CD14-positive monocyte (primary cell): ENCODE results near the gene PLS3. TPM values are rescaled to one million over a fixed set of nuclear protein-coding genes. Genes with fewer than 3 reads are reported as not detected.

Experiments
- DNase-seq, 3 donors: peaks; one replicate each; pipeline ENCODE4 v3.0.0-alpha.2; 2011 to 2022
- H2AFZ ChIP-seq: 2 replicates; pipeline ENCODE4 v1.6.0; 2012; ENCODE audit warnings: mild to moderate bottlenecking, low read depth, low read length, inconsistent platforms; ENCODE audit not compliant: insufficient read depth, poor library complexity, severe bottlenecking
- H3K27ac ChIP-seq, 2 donors: 1 replicate in 1 of 2; 2 replicates in 1 of 2; pipeline ENCODE4 v1.5.1; 2012 to 2013; ENCODE audit warnings: low read length in 2 of 2, control low read depth in 1 of 2, inconsistent platforms in 1 of 2, low read depth in 1 of 2, mild to moderate bottlenecking in 1 of 2
- H3K27me3 ChIP-seq, 2 donors: one replicate each; pipeline versions ENCODE4 v1.6.0 to v1.6.1; 2011 to 2013; ENCODE audit warnings: low read length in 2 of 2; ENCODE audit not compliant: control insufficient read depth in 2 of 2, insufficient read depth in 2 of 2
- H3K36me3 ChIP-seq, 2 donors: replicated peaks in 1 of 2; 1 replicate in 1 of 2; 2 replicates in 1 of 2; pipeline versions ENCODE4 v1.5.1 to v1.6.1; 2012 to 2013; ENCODE audit warnings: low read length in 2 of 2, control low read depth in 1 of 2, inconsistent platforms in 1 of 2, mild to moderate bottlenecking in 1 of 2; ENCODE audit not compliant: insufficient read depth in 2 of 2, control insufficient read depth in 1 of 2
- H3K4me1 ChIP-seq, 2 donors: 1 replicate in 1 of 2; 2 replicates in 1 of 2; pipeline versions ENCODE4 v1.5.1 to v1.6.1; 2012 to 2013; ENCODE audit warnings: low read length in 2 of 2, control low read depth in 1 of 2, inconsistent platforms in 1 of 2, mild to moderate bottlenecking in 1 of 2, moderate library complexity in 1 of 2; ENCODE audit not compliant: insufficient read depth in 2 of 2, control insufficient read depth in 1 of 2
- H3K4me2 ChIP-seq: replicated peaks from 2 replicates; pipeline ENCODE3; 2012; ENCODE audit warnings: low read length, moderate library complexity, mild to moderate bottlenecking; ENCODE audit not compliant: poor library complexity, severe bottlenecking; ENCODE audit errors: extremely low read depth
- H3K4me3 ChIP-seq, 3 experiments: fragments of 200-600 bp in 1 of 3; sonication (generic) in 1 of 3; replicated peaks in 1 of 3; 1 replicate in 2 of 3; 2 replicates in 1 of 3; pipeline ENCODE4 v1.5.1; 2011 to 2013; ENCODE audit warnings: low read length in 3 of 3, mild to moderate bottlenecking in 3 of 3, control low read depth in 2 of 3, low read depth in 2 of 3, inconsistent platforms in 1 of 3, moderate library complexity in 1 of 3
- H3K79me2 ChIP-seq: 2 replicates; pipeline ENCODE4 v1.6.0; 2012; ENCODE audit warnings: mild to moderate bottlenecking, control low read depth, inconsistent platforms, low read length, moderate library complexity; ENCODE audit not compliant: insufficient read depth
- H3K9ac ChIP-seq: 2 replicates; pipeline ENCODE4 v1.6.0; 2017; ENCODE audit warnings: low read length, mild to moderate bottlenecking; ENCODE audit not compliant: insufficient read depth, poor library complexity, severe bottlenecking
- H3K9me3 ChIP-seq, 2 donors: replicated peaks in 1 of 2; 1 replicate in 1 of 2; 2 replicates in 1 of 2; pipeline versions ENCODE4 v1.5.1 to v1.6.1; 2012 to 2013; ENCODE audit warnings: low read length in 2 of 2, control low read depth in 1 of 2; ENCODE audit not compliant: control insufficient read depth in 1 of 2, insufficient read depth in 1 of 2
- H4K20me1 ChIP-seq: 2 replicates; pipeline ENCODE4 v1.6.0; 2012; ENCODE audit warnings: mild to moderate bottlenecking, low read length, control low read depth, moderate library complexity; ENCODE audit not compliant: insufficient read depth
- H3K27ac Mint-ChIP-seq, 7 donors: one replicate each; pipeline ENCODE4 v1.8.0; 2020; ENCODE audit warnings: mild to moderate bottlenecking in 7 of 7, mixed read lengths in 7 of 7, moderate library complexity in 6 of 7, inconsistent platforms in 2 of 7
- H3K27me3 Mint-ChIP-seq, 3 donors: one replicate each; pipeline ENCODE4 v1.8.0; 2021 to 2022; ENCODE audit warnings: low read depth in 3 of 3, mild to moderate bottlenecking in 3 of 3, mixed read lengths in 3 of 3, moderate library complexity in 3 of 3, inconsistent platforms in 1 of 3
- H3K36me3 Mint-ChIP-seq, 2 donors: one replicate each; pipeline ENCODE4 v1.8.0; 2020; ENCODE audit warnings: mixed read lengths in 2 of 2, inconsistent platforms in 1 of 2, mild to moderate bottlenecking in 1 of 2
- H3K4me1 Mint-ChIP-seq: one replicate; pipeline ENCODE4 v1.8.0; 2020; ENCODE audit warnings: mild to moderate bottlenecking, mixed read lengths
- H3K4me3 Mint-ChIP-seq, 2 donors: one replicate each; pipeline ENCODE4 v1.8.0; 2020; ENCODE audit warnings: mild to moderate bottlenecking in 2 of 2, mixed read lengths in 2 of 2, moderate library complexity in 1 of 2
- H3K9me3 Mint-ChIP-seq, 7 donors: one replicate each; pipeline ENCODE4 v1.8.0; 2020 to 2022; ENCODE audit warnings: mixed read lengths in 7 of 7, mild to moderate bottlenecking in 6 of 7, moderate library complexity in 6 of 7, inconsistent platforms in 2 of 7
- CTCF ChIP-seq: fragments of 200-600 bp; IDR thresholded peaks from one replicate; pipeline ENCODE4 v1.8.0; 2022; ENCODE audit warnings: antibody characterized with exemption, mild to moderate bottlenecking
- WGBS: methylation state at CpG from one replicate; pipeline ENCODE4 v1.1.5; 2013; ENCODE audit warnings: missing lambda C conversion rate; ENCODE audit not compliant: insufficient coverage; 5-methylcytosine and 5-hydroxymethylcytosine counted together
- intact Hi-C, 2 donors: fragments of 100-400 bp; cut with micrococcal nuclease; formaldehyde crosslinking; loops; one replicate each; pipeline versions ENCODE4 v1.15.0 to v1.15.1; 2023
- polyA plus RNA-seq, 3 donors: library from polyadenylated mRNA; depleted of rRNA in 1 of 3; unstranded in 2 of 3; stranded (reverse) in 1 of 3; fragments of 300-500 nt in 2 of 3; fragments of >200 nt in 1 of 3; fragmentation: Illumina TruSeq in 2 of 3; gene quantifications; 1 replicate in 2 of 3; 2 replicates in 1 of 3; pipeline ENCODE4 v1.2.3, GENCODE V29; 2012 to 2021

Gene PLS3
- polyA plus RNA-seq, 3 donors = 0.16 TPM; not detected in 2

GRCh38 chrX:115584696-115585095 is 23.7 kb downstream of the PLS3 start:
- H3K4me1 Mint-ChIP-seq = peaks cover 3% of the 10 kb centered on the region
- Histone ChIP-seq H3K27me3 (peaks cover 0 to 8% of the 10 kb centered on the region in 2 donors), H3K9me3 (no peaks in the 10 kb centered on the region), H3K27ac (no peak overlapping the region), H3K79me2 (no peaks in the 10 kb centered on the region), H3K36me3 (no peaks in the 10 kb centered on the region), H3K9ac (no peak overlapping the region), H3K4me1 (no peaks in the 10 kb centered on the region), H3K4me3 (no peak overlapping the region), H3K4me2 (no peak overlapping the region), H4K20me1 (no peaks in the 10 kb centered on the region), H2AFZ (no peak overlapping the region)
- TF ChIP-seq CTCF = no peak
- peaks cover 0 to 18% (median 0%) of the 10 kb centered on the region in 3 donors for H3K27me3 Mint-ChIP-seq
- no peaks in the 10 kb centered on the region for H3K36me3 Mint-ChIP-seq
- H3K4me3 Mint-ChIP-seq = no peak overlapping the region
- DNase-seq = no peak
- no peak overlapping the region for H3K27ac Mint-ChIP-seq
- no CpG with 5 or more reads among the region's 2 CpGs for WGBS
- intact Hi-C loops = no loop called here
- H3K9me3 Mint-ChIP-seq = peaks cover 0 to 2% (median 0%) of the 10 kb centered on the region in 7 donors

- H3K9me3 Mint-ChIP-seq = no peaks in the 10 kb centered on the region
- DNase-seq = no peak
- H3K4me3 Mint-ChIP-seq = no peak overlapping the region
- H3K27ac Mint-ChIP-seq = no peak overlapping the region
- Histone ChIP-seq H3K9ac (no peak overlapping the region), H3K27me3 (peaks cover 0 to 11% of the 10 kb centered on the region in 2 donors), H3K9me3 (no peaks in the 10 kb centered on the region), H3K4me2 (no peak overlapping the region), H3K36me3 (no peaks in the 10 kb centered on the region), H3K4me1 (no peaks in the 10 kb centered on the region), H4K20me1 (no peaks in the 10 kb centered on the region), H2AFZ (no peak overlapping the region), H3K79me2 (no peaks in the 10 kb centered on the region), H3K4me3 (no peak overlapping the region), H3K27ac (no peak overlapping the region)
- H3K27me3 Mint-ChIP-seq = peaks cover 0 to 26% (median 0%) of the 10 kb centered on the region in 3 donors
- no CpG with 5 or more reads among the region's 4 CpGs for WGBS
- no peaks in the 10 kb centered on the region for H3K36me3 Mint-ChIP-seq
- intact Hi-C loops = no loop called here
- no peak for TF ChIP-seq CTCF
- H3K4me1 Mint-ChIP-seq = peaks cover 3% of the 10 kb centered on the region
Observed at GRCh38 chrX:115588179-115588578, 27.2 kb downstream of the PLS3 start.
